Heart left ventricle (tissue), 13 donors: ENCODE measurements around the gene NR5A2.

ENCODE experiments used
- CTCF ChIP-seq, 12 donors: fragments of 200-600 bp; sonication (generic) in 4 of 12; IDR thresholded peaks; one replicate each; pipeline versions ENCODE4 v1.5.0 to v1.8.0; 2018 to 2022; ENCODE audit warnings: antibody characterized with exemption in 12 of 12, mild to moderate bottlenecking in 5 of 12
- POLR2A ChIP-seq, 2 donors: fragments of 450-650 bp; IDR thresholded peaks; one replicate each; pipeline ENCODE4 v1.6.1; 2017; ENCODE audit warnings: antibody characterized with exemption in 2 of 2, mild to moderate bottlenecking in 2 of 2, moderate library complexity in 2 of 2
- donor health status: ischemic (EF 13 %, LVEDD 7.1; RV severe dilation, severe dysfunction).
- donor health status: DM: no; HTN: yes; CAD: no.
- donor health status: DM: no; HTN: no; CAD: no.
- donor health status: ischemic (EF 25% LVEDD 6.9; RV normal size, moderate dysfunction).
- donor health status: ischemic (EF 25% LVEDD 5.7; RV mildly dilated, moderate dysfunction).
- donor health status: ischemic (EF 35%, LVEDD 5.7; RV mildly dilated, moderate dysfunction).
- donor health status: nonischemic (EF 11% LVEDD 7.7; RV severe dilation, severe dysfunction).
- donor health status: DM: yes; HTN: yes; CAD: no.
- donor health status: PGD.
- donor health status: ischemic (EF 29% LVEDD 5.4; RV normal size, mild dysfunction).
- donor health status: nonischemic (EF 23%, LVEDD 6.1; RV moderate dilation, normal function).

- TF ChIP-seq CTCF (IDR thresholded peaks at IDR 0.05) (no peak), POLR2A (IDR thresholded peaks at IDR 0.05) (no peak)
These were observed 5.2 kb upstream of the NR5A2 start for GRCh38 chr1:200022239-200022804.
